Measurements from ENCODE around the gene SLAIN2.
"Not testable (repeated sequence)": the region's sequence is repeated elsewhere in the genome, so short reads cannot be mapped to it uniquely, and the experiment has no call there.

SLAIN2 gene

DNA sequence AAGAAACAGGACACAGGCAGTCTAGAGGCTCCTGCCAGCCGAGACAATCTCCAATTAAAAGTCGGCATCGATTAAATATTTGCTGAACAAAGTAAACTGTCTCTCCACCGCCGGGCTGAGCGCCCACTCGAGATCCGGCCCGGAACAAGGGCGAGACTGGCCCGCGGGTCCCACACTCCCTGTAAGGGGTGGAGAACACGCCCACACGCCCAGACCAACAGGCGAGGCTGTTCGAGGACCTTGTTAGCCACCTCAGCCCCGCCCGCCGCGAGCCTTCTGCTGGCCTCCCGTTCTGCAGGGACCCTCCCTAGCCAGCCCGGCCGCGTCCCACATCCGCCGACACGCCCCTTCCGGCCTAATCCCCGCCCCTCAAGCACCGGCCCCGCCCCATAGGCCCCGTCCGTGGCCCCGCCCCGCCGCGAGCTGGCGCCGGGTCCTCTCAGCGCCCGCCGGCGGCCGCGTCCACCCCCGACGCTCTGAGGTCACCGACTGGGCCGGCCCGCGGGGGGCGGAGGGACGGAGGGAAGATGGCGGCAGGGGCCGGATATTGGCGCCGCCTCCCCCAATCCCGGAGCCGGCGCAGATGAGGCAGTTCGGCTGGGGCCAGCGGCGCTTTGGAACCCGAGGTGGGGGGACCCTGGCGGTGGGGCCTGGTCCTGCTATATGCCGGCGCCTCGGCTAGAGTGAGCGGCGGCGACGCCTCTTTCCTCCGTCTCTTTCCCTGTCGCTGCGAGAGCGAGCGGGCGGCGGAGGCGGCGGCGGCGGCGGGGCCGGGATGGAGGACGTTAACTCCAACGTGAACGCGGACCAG lies at the start of gene SLAIN2:
Gene SLAIN2, plus strand, starts transcription at position 565 of the 811 bp plus-strand sequence. Its CDS starts 211 bp downstream, at position 776.
- DNase-seq (ENCODE audit: low read depth): peak; percentile 93

DNA sequence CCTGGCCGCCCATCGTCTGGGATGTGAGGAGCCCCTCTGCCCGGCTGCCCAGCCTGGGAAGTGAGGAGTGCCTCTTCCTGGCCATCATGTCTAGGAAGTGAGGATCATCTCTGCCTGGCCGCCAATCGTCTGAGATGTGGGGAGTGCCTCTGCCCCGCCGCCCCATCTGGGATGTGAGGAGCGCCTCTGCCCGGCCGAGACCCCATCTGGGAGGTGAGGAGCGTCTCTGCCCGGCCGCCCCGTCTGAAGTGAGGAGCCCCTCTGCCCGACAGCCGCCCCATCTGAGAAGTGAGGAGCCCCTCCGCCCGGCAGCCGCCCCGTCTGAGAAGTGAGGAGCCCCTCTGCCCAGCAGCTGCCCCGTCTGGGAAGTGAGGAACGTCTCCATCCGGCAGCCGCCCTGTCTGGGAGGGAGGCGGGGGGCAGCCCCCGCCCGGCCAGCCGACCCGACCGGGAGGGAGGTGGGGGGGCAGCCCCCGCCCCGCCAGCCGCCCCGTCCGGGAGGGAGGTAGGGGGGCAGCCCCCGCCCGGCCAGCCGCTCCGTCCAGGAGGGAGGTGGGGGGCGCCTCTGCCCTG lies 49.0 kb upstream of the SLAIN2 start:
- not testable (repeated sequence) for DNase-seq (ENCODE audit: low read depth)

DNA sequence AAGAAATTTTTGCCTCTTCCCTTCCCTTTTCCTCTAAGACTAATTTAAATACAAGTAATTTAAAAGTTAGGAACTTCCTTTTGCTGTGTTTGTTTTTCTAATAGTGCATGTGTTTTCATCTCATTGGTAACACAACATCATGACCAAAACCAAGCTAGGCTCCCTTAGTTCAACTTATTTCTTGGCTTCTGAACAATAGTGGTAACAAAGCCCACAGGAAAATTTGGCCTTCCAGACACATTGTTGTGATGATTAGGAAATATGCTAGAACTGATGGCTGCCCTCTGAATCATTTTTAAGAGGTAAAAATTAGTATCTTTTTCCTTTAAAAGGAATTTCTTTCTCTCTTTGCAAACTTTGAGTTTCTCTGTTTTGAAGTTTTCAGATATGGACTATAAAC lies 46.2 kb upstream of the SLAIN2 start:
- no peak for DNase-seq (ENCODE audit: low read depth)

DNA sequence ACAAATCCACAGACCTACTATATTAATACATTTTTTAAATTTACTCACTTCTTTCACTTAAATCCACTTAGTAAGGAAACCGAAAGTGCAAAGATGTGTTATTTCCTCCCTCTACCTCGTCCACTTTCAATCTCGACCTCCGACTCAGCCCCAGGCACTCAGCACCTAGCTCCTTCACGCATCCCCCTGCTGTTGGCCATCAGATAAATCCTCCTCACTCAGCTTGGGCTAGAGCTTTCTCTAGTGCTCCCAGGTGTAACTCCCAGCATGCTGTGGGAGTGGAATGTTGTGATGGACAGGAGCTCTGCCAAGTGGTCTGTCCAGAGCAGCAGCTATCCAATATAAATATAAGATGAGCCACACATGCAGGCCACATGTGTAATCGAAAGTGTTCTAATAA lies 45.0 kb upstream of the SLAIN2 start:
- DNase-seq (ENCODE audit: low read depth): no peak

DNA sequence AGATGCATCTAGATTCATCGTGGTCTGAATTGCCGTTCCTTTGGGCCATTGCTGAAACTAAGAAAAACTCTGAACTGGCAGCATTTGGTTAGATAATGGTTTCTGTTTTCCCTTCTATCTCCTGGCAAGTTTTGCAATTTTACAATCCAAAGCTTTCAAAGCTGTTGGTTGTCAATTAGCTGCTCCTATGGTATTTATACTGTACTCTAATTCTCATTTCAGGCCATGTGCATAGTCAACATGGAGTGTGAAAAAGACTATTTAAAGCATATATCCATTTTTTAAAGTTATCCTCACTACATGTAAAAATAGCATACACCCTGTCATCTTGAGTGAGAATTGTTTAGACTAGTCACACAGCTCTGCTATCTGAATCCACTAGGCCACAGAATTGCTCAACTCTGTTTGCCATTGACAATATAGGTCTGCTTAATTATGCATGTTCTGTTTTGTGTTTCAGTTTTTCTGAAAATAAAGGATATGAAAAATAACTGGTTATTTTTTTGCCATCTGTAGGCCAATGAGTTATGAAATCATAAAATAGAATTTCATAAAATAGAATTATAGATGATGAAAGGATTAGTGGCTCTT lies 44.0 kb upstream of the SLAIN2 start:
- DNase-seq (ENCODE audit: low read depth): no peak

DNA sequence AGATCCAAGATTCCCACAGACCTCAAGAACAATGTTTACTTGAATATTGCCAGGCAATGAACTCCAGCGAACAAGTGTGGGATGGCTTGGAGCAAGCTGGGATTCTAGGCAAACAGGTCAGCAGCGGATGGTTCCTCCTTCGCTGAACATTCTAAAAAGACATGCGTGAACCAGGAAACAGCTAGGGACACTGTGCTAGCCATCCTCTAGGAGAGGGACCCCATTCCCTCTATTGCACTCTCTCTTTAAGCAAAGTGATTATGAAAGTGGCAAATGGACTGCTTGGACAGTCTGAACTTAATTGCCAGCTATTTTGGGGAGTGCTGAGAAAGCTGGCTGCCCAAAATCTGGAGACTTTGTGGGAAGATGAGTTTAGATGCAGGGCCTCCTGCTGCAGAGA lies 41.8 kb upstream of the SLAIN2 start:
- DNase-seq (ENCODE audit: low read depth): no peak

DNA sequence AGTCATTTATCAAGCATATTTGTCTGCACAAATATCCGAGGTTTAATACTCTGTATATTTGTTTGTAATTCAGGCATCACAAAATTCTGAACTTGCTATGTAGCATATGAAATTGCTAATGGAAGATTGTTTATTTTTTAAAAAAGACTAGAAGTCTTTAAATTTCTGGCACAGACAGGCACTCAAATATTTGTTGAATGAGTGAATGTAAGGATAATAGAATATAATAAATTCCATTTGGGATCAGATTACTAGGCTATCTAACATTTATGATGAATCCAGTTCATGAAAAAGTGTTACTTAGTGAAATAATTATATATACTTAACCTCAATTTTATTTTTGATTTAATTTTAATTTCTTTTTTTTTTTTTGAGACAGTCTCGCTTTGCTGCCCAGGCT lies 41.3 kb upstream of the SLAIN2 start:
- no peak for DNase-seq (ENCODE audit: low read depth)

DNA sequence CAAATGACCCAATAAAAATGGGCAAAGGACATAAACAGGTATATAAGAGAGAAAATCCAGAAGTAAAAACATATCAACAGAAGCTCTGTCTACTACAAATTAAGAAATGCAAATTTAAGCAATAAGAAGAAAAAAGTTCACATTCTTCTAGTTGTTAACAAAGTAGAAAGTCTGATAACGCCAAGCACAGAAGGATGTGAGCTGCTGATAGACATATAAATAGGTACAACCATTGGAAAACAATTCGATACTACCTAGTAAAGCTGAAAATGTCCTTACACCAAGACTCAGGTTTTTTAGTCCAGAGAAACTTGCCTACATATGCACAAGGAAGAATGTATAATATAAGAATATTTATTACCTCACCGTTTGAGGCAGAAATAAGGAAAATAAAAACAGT lies 35.8 kb upstream of the SLAIN2 start:
- no peak for DNase-seq (ENCODE audit: low read depth)

DNA sequence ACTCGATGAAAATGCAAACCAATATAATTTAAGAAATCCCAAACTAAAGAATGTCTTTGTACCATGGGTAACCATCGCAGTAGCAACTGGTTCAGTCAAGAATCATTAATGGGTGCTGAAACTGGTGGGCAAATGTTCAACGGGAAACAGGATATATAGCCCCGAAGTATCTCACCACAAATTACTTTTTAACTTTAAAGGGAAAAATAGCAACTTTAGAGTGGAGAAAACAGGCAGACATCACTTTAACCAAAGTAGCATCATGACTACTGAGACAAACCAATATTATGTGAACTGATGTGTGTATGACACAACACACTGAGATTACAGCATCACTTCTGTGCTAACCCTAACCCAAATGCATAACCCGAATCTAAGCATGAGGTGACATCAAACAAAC lies 33.8 kb upstream of the SLAIN2 start:
- no peak for DNase-seq (ENCODE audit: low read depth)

DNA sequence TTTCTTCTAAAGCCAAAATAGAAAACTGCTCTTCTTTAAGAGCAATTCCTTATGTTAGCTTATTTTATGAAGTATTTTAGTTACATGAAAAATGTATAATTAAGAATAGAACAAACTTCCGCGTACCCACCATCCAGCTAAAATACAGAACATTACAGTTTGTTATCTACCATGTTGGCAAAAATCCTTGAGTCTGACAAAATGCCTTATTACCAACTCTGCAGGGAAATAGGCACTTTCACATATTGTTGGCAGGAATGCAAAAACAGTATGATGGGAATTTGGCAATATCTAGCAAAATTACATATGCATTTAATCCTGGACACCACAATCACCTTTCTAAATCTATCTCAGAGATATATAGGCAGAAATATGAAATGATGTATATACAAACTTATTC lies 32.4 kb upstream of the SLAIN2 start:
- no peak for DNase-seq (ENCODE audit: low read depth)

DNA sequence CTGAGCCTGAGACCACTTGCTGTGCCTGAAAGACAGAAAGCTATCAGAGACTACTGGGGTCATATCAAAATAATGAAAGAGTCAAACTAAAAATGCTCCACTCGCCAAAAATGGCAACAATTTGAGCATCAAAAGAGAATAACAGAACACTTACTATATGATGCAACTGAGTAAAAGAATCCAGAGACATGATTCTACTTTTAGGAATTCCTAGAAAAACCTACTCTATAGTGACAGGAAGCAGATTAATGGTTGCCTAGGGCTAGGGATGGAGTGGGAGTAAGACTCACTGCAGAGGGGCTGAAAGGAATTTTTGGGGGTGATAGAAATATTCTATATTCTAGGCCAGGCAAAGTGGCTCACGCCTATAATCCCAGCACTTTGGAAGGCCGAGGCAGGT lies 29.4 kb upstream of the SLAIN2 start:
- DNase-seq (ENCODE audit: low read depth): no peak

DNA sequence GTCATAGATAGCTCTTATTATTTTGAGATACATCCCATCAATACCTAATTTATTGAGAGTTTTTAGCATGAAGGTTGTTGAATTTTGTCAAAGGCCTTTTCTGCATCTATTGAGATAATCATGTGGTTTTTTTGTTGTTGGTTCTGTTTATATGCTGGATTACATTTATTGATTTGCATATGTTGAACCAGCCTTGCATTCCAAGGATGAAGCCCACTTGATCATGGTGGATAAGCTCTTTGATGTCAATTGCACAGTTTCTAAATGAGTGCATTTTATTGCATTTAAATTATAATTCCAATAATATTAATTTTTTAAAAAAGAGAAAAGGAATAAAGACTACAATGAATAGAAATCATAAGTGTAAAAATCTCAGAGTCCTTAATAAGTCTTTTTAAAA lies 26.6 kb upstream of the SLAIN2 start:
- DNase-seq (ENCODE audit: low read depth): not testable (repeated sequence)

DNA sequence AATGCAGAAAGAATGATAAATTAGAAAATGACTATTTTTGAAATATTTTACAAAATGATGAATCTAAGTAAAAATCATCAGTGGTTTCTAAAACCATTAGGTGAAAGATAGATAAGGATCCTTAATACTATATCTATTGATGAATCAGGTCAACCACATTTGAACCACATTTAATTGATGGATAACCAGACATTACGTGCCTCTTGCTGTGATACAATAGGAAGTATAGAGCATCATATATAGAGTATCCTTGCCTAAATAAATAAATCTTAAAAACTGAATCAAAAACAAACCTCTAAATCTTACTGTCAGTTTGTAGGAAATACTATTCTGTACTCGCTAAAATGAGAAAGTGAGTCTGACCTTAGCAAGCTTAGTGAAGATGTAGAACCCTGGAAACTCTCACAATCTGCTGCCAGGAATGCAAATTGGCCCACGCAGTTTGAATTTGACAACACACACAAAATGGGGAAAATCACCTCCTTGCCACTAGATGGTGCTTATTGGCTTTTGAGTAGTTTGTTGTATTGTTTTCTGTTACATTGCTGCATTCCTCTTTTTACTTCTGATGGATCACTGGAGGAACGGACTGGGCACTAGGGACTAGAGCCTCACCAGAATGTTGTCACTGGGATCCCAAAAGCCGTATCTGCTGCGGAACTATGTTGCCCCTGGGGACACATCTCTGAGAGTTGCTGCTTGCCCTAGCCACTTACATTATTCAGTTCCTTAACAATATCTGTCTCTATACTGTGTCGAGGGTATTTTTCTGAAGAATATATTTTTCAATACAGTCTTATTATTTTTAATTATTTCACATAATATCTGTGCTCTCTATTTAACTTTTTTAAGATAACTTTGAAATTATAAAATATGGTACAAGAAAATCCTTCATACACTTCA lies 25.4 kb upstream of the SLAIN2 start:
- no peak for DNase-seq (ENCODE audit: low read depth)

DNA sequence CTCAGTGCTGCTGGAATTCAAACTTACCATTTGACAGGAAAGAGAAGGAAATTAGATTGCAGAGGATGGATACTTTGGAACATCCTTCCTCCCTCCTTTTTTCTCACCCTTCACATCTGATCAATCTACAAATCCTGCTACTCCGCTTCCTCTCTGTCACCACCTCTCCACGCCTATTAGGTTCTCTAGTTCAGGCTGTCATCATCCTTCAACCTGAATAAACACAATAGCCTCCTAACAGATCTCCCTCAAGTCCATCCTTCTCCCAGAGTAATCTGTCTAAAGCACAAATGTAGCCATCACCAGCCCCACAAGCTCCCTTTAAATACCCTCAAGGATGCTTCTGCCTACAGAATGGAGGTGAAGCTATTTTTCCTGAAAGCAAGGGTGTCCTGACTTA lies 20.0 kb upstream of the SLAIN2 start:
- DNase-seq (ENCODE audit: low read depth): no peak

DNA sequence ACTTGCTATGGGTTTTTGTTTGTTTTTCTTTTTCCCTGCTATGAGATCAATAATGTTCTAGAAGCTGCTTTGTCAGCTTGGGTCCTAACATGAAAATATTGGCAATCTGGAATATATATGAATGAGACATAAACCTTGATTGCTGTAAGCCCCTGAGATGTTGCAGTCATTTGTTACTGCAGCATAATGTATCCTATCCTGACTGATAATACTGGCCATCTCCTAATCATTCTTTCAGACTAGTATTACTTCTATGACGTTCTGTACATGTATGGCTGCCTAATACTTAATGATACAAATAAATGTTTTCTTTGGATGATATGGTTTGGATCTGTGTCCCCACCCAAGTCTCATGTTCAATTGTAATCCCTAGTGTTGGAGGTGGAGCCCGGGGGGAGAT lies 19.3 kb upstream of the SLAIN2 start:
- DNase-seq (ENCODE audit: low read depth): no peak

DNA sequence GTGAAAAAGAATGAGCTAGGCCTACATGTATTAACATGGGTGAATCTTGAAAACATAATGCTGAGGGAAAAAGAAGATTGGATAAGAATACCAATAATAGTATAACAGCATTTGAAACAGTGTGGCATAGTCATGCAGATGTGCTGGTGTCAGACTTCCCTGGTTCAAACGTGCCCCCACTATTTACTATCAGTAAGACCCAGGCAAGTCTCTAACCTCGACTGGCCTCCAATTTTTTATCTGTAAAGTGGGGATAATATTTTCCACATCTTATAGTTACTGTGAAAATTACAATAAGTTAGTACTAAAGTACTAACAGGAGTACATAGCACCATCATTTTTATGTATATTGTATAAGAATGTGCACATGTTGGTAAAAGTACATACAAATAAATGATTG lies 17.0 kb upstream of the SLAIN2 start:
- DNase-seq (ENCODE audit: low read depth): no peak

DNA sequence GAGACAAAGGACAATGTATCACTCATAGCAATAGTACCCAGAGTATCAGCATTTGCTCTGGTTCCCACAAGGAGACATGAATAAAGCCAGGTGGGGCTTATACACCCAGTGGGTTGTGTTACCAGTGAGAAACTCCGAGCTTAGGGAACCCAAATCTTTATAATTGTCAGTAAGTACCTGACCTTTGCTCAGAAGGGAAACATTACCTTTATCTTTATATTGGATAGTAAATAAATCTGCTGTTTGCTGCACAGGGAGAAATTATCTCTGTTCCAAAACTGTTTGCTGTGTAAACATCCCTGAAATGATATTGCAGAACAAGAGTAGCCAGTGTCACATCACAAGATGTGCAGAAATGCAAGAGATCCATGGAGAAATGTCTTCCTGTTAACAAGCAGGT lies 12.1 kb upstream of the SLAIN2 start:
- DNase-seq (ENCODE audit: low read depth): no peak

DNA sequence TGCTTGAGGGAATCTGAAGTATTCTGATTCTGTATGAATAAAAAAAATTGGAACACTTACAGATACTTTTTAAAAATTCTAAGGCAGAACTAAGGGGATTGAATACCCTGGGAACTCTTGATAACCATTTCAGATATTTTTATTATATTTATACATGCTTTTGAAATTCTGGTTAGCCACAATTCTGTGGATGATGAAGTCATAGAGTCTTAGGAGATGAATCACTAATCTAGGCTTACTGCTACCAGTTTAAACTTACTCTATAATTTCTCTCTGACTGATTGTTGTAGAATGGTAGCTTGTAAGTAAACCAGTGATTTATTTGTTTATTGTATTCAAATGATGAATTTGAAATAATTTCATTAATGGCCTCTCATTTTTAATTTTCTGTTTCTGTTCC lies 11.4 kb upstream of the SLAIN2 start:
- DNase-seq (ENCODE audit: low read depth): no peak

DNA sequence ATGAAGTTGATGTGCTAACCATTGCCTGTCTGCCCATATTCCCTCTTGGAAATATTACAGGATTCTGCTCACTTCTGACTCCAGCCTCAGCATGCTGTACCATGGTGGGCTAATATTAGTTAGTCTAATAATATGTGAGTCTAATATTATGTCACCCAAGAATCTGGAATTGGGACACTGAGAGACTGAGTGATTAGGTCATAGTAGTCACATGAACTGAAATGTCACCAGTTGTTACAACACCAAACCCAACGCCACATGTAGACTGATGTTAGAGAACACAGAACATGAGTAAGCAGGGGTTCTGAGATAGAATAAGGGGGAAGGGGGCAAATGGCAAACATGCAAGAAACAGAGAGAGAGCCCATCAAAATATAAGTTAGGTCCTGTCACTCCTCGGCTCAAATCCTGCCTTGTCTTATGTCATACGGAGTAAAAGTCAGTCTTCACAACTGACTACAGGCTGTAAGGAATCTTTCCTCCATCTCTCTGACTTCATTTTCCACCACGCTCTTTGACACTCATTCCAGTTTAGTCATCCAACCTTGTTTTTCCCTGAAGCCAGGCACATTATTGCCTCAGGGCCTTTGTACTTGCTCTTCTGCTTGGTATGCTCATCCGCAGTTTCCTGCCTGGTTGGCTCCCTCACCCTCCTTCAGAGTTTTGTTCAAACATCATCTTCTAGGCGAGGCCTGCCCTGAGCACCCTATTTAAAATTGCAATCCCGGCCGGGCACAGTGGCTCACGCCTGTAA lies 9.6 kb upstream of the SLAIN2 start:
- DNase-seq (ENCODE audit: low read depth): no peak

DNA sequence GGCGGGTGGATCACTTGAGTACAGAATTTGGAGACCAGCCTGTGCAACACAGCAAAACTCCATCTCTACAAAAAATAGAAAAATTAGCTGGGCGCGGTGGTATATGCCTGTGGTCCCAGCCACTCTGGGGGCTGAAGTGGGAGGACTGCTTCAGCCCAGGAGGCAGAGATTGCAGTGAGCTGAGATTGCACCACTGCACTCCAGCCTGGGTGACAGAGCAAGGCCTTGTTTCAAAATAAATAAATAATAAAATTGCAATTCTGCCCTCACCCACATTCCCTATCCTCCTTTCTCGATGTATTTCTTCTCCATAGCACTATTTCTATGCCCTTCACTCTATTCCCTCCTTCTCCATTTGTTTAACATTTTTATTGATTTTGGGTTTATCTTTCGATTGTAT lies 8.7 kb upstream of the SLAIN2 start:
- no peak for DNase-seq (ENCODE audit: low read depth)

DNA sequence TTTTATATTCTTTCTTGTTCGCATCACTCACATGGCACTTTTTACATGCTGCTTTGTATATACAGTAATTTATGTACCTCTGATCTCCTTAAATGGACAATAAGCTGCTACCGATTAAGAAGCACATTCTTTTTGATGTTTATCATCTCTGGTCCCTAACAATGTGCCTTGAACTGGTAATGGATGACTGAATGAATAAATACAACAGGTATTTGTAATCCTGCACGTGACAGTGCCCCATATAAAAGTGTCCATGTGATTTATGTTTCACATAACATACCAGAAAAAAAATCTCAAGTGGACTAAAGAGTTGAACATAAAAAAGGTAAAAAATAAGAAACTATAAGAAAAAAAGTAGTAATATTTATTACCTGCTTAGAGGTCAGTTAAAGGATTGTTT lies 7.7 kb upstream of the SLAIN2 start:
- DNase-seq (ENCODE audit: low read depth): no peak

DNA sequence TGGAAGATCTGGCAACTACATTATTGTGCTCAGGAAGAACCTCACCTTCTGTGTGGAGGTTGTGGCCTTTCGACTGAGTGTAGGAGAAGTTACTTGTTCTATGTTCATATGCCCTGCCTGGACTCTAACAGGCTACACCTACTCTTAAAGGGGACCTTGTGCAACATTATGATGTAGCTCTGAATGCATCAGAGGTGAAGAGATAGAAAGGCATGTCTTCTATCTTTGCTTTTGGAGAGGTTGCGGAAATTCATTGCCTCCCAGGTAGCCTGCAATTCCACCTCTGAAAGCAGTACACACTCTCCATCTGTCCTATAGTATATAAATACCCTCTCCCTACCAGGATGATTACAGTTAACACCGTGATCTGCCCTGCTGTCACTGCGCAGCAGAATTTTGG lies 7.1 kb upstream of the SLAIN2 start:
- DNase-seq (ENCODE audit: low read depth): no peak
